ENCODE results near the gene AMIGO2. TPM values are rescaled to one million over a fixed set of nuclear protein-coding genes. Genes with fewer than 3 reads are reported as not detected.

Gene AMIGO2
- total RNA-seq, 1 experiment from 2014 or later: 6.5 TPM

DNA sequence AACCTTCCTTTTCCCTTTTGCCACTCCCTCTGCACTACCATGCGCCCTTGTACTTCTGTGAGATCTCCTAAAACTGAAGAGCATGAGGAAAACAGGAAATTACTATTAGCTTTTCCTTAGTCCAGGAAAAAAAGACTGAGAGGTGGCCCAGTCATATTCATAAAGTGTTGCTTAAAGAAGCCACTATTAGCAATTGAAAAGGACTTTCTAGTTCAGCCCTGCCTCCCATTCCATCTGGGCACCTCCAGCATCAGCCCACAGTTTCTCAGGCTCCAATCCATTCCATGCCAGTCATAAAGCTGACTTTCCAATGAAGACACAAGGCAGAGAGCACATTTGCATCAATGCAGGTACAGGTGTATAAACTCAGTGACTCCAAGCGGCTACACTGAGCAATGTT lies 19.9 kb upstream of the AMIGO2 start:
- no peak overlapping the region for H3K4me3 Mint-ChIP-seq
- no peak for DNase-seq (ENCODE audit: low spot score)
- ChIA-PET POLR2A (no interaction called here), CTCF (no interaction called here)
- no peaks in the 10 kb centered on the region for H3K36me3 Mint-ChIP-seq
- no peak overlapping the region for H3K27ac Mint-ChIP-seq
- peaks cover 19% of the 10 kb centered on the region for H3K4me1 Mint-ChIP-seq
- no peak for ATAC-seq
- H3K27me3 Mint-ChIP-seq (ENCODE audit: low read depth): no peaks in the 10 kb centered on the region
- TF ChIP-seq, protein P1, sequence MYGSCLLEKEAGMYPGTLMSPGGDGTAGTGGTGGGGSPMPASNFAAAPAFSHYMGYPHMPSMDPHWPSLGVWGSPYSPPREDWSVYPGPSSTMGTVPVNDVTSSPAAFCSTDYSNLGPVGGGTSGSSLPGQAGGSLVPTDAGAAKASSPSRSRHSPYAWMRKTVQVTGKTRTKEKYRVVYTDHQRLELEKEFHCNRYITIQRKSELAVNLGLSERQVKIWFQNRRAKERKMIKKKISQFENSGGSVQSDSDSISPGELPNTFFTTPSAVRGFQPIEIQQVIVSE (CRISPR knock-in tag; IDR thresholded peaks at IDR 0.05; ENCODE audit: borderline replicate concordance): no peak
- TF ChIP-seq, protein P2, sequence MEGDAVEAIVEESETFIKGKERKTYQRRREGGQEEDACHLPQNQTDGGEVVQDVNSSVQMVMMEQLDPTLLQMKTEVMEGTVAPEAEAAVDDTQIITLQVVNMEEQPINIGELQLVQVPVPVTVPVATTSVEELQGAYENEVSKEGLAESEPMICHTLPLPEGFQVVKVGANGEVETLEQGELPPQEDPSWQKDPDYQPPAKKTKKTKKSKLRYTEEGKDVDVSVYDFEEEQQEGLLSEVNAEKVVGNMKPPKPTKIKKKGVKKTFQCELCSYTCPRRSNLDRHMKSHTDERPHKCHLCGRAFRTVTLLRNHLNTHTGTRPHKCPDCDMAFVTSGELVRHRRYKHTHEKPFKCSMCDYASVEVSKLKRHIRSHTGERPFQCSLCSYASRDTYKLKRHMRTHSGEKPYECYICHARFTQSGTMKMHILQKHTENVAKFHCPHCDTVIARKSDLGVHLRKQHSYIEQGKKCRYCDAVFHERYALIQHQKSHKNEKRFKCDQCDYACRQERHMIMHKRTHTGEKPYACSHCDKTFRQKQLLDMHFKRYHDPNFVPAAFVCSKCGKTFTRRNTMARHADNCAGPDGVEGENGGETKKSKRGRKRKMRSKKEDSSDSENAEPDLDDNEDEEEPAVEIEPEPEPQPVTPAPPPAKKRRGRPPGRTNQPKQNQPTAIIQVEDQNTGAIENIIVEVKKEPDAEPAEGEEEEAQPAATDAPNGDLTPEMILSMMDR (IDR thresholded peaks at IDR 0.05): no peak
- TF ChIP-seq, protein P3, sequence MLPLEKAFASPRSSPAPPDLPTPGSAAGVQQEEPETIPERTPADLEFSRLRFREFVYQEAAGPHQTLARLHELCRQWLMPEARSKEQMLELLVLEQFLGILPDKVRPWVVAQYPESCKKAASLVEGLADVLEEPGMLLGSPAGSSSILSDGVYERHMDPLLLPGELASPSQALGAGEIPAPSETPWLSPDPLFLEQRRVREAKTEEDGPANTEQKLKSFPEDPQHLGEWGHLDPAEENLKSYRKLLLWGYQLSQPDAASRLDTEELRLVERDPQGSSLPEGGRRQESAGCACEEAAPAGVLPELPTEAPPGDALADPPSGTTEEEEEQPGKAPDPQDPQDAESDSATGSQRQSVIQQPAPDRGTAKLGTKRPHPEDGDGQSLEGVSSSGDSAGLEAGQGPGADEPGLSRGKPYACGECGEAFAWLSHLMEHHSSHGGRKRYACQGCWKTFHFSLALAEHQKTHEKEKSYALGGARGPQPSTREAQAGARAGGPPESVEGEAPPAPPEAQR (CRISPR knock-in tag; IDR thresholded peaks at IDR 0.05): no peak
- TF ChIP-seq CREM (CRISPR knock-in tag; IDR thresholded peaks at IDR 0.05) (no peak), NFE2L1 (CRISPR knock-in tag; IDR thresholded peaks at IDR 0.05) (no peak), JUN (CRISPR knock-in tag; IDR thresholded peaks at IDR 0.05) (no peak), MYBL2 (CRISPR knock-in tag; IDR thresholded peaks at IDR 0.05) (no peak), EMX1 (CRISPR knock-in tag; IDR thresholded peaks at IDR 0.05) (no peak)
- TF ChIP-seq, protein P4, sequence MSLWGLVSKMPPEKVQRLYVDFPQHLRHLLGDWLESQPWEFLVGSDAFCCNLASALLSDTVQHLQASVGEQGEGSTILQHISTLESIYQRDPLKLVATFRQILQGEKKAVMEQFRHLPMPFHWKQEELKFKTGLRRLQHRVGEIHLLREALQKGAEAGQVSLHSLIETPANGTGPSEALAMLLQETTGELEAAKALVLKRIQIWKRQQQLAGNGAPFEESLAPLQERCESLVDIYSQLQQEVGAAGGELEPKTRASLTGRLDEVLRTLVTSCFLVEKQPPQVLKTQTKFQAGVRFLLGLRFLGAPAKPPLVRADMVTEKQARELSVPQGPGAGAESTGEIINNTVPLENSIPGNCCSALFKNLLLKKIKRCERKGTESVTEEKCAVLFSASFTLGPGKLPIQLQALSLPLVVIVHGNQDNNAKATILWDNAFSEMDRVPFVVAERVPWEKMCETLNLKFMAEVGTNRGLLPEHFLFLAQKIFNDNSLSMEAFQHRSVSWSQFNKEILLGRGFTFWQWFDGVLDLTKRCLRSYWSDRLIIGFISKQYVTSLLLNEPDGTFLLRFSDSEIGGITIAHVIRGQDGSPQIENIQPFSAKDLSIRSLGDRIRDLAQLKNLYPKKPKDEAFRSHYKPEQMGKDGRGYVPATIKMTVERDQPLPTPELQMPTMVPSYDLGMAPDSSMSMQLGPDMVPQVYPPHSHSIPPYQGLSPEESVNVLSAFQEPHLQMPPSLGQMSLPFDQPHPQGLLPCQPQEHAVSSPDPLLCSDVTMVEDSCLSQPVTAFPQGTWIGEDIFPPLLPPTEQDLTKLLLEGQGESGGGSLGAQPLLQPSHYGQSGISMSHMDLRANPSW (CRISPR knock-in tag; conservative IDR thresholded peaks at IDR 0.05; ENCODE audit: low read depth): no peak
- TF ChIP-seq, protein P5, sequence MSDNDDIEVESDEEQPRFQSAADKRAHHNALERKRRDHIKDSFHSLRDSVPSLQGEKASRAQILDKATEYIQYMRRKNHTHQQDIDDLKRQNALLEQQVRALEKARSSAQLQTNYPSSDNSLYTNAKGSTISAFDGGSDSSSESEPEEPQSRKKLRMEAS (CRISPR knock-in tag; IDR thresholded peaks at IDR 0.05): no peak
- H3K9me3 Mint-ChIP-seq: no peaks in the 10 kb centered on the region

GRCh38 chr12:47098099-47098498 lies 18.3 kb upstream of the AMIGO2 start:
- H3K4me3 Mint-ChIP-seq: no peak overlapping the region
- H3K36me3 Mint-ChIP-seq: no peaks in the 10 kb centered on the region
- ChIA-PET CTCF (no interaction called here), POLR2A (no interaction called here)
- H3K27ac Mint-ChIP-seq: no peak overlapping the region
- TF ChIP-seq CREB1 (CRISPR knock-in tag; IDR thresholded peaks at IDR 0.05): no peak
- ATAC-seq (no peak), DNase-seq (ENCODE audit: low spot score) (no peak)
- peaks cover 19% of the 10 kb centered on the region for H3K4me1 Mint-ChIP-seq
- no peaks in the 10 kb centered on the region for H3K27me3 Mint-ChIP-seq (ENCODE audit: low read depth)
- H3K9me3 Mint-ChIP-seq: no peaks in the 10 kb centered on the region

DNA sequence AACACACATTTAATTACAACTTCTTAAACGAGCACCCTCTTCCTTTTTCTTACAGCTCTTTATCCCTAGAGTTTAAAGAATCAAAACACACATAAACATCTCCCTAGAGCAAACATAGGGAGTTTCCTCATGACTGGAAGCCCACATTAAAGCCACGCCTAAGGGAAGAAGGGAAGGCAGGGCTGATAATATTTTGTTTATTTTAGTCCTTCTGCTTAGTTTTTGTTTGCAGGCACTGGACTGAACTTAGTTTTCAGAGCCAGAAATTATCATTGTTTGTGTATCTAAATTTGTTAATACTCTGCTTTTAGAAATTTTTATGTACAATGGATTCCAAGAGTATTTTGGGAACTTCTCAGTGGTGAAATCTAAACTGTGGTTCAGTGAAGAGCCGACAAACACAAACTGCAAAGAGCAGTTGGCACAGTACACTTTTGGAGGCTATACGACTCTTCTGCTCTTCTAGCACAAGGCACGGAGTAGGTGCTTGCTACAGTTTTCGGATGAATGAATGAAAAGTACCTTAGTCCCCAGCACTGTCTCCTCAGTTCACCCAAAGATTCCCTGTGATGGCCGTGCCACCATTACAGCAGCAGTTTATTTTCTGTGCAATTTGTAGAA lies 17.6 kb upstream of the AMIGO2 start:
- no peak overlapping the region for H3K4me3 Mint-ChIP-seq
- ChIA-PET POLR2A (no interaction called here), CTCF (no interaction called here)
- H3K36me3 Mint-ChIP-seq: no peaks in the 10 kb centered on the region
- DNase-seq (ENCODE audit: low spot score) (no peak), ATAC-seq (no peak)
- peaks cover 19% of the 10 kb centered on the region for H3K4me1 Mint-ChIP-seq
- H3K9me3 Mint-ChIP-seq: no peaks in the 10 kb centered on the region
- H3K27me3 Mint-ChIP-seq (ENCODE audit: low read depth): no peaks in the 10 kb centered on the region
- H3K27ac Mint-ChIP-seq: no peak overlapping the region
- TF ChIP-seq FOXP1 (CRISPR knock-in tag; IDR thresholded peaks at IDR 0.05; ENCODE audit: borderline replicate concordance): no peak
- TF ChIP-seq, protein P6, sequence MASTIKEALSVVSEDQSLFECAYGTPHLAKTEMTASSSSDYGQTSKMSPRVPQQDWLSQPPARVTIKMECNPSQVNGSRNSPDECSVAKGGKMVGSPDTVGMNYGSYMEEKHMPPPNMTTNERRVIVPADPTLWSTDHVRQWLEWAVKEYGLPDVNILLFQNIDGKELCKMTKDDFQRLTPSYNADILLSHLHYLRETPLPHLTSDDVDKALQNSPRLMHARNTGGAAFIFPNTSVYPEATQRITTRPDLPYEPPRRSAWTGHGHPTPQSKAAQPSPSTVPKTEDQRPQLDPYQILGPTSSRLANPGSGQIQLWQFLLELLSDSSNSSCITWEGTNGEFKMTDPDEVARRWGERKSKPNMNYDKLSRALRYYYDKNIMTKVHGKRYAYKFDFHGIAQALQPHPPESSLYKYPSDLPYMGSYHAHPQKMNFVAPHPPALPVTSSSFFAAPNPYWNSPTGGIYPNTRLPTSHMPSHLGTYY (CRISPR knock-in tag; IDR thresholded peaks at IDR 0.05): no peak
- no peak for TF ChIP-seq ZNF219 (CRISPR knock-in tag; IDR thresholded peaks at IDR 0.05; ENCODE audit: borderline replicate concordance)
- TF ChIP-seq ETV6 (CRISPR knock-in tag; IDR thresholded peaks at IDR 0.05): no peak
- TF ChIP-seq, protein P7, sequence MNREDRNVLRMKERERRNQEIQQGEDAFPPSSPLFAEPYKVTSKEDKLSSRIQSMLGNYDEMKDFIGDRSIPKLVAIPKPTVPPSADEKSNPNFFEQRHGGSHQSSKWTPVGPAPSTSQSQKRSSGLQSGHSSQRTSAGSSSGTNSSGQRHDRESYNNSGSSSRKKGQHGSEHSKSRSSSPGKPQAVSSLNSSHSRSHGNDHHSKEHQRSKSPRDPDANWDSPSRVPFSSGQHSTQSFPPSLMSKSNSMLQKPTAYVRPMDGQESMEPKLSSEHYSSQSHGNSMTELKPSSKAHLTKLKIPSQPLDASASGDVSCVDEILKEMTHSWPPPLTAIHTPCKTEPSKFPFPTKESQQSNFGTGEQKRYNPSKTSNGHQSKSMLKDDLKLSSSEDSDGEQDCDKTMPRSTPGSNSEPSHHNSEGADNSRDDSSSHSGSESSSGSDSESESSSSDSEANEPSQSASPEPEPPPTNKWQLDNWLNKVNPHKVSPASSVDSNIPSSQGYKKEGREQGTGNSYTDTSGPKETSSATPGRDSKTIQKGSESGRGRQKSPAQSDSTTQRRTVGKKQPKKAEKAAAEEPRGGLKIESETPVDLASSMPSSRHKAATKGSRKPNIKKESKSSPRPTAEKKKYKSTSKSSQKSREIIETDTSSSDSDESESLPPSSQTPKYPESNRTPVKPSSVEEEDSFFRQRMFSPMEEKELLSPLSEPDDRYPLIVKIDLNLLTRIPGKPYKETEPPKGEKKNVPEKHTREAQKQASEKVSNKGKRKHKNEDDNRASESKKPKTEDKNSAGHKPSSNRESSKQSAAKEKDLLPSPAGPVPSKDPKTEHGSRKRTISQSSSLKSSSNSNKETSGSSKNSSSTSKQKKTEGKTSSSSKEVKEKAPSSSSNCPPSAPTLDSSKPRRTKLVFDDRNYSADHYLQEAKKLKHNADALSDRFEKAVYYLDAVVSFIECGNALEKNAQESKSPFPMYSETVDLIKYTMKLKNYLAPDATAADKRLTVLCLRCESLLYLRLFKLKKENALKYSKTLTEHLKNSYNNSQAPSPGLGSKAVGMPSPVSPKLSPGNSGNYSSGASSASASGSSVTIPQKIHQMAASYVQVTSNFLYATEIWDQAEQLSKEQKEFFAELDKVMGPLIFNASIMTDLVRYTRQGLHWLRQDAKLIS (CRISPR knock-in tag; IDR thresholded peaks at IDR 0.05; ENCODE audit: borderline replicate concordance): no peak
- TF ChIP-seq GTF2I (CRISPR knock-in tag; conservative IDR thresholded peaks at IDR 0.05): no peak
- no peak for TF ChIP-seq KAT7 (CRISPR knock-in tag; IDR thresholded peaks at IDR 0.05; ENCODE audit: borderline replicate concordance)
- no peak for TF ChIP-seq CBFB (CRISPR knock-in tag; IDR thresholded peaks at IDR 0.05; ENCODE audit: low read depth)
- no peak for TF ChIP-seq NFATC4 (CRISPR knock-in tag; IDR thresholded peaks at IDR 0.05)
